H54 (cell line): ENCODE data around the gene EXOC4.
A peak's percentile ranks its signal among the peaks of the same experiment; 100 is the strongest.
"Not testable (repeated sequence)": the region's sequence is repeated elsewhere in the genome, so short reads cannot be mapped to it uniquely, and the experiment has no call there.

ENCODE experiments used
- DNase-seq: peaks from one replicate; pipeline ENCODE4 v3.0.0; 2011; ENCODE audit warnings: low spot score, mixed read lengths; ENCODE audit not compliant: insufficient read length
- FAIRE-seq: peaks from 3 replicates; lab custom pipeline; 2011; peaks lifted over from hg19 to GRCh38; lab: Jason Lieb, UNC
- POLR2A ChIP-seq: IDR thresholded peaks from 2 replicates; pipeline ENCODE4 v1.6.1; 2011; ENCODE audit warnings: low read depth, mild to moderate bottlenecking, low read length

EXOC4 gene

DNA sequence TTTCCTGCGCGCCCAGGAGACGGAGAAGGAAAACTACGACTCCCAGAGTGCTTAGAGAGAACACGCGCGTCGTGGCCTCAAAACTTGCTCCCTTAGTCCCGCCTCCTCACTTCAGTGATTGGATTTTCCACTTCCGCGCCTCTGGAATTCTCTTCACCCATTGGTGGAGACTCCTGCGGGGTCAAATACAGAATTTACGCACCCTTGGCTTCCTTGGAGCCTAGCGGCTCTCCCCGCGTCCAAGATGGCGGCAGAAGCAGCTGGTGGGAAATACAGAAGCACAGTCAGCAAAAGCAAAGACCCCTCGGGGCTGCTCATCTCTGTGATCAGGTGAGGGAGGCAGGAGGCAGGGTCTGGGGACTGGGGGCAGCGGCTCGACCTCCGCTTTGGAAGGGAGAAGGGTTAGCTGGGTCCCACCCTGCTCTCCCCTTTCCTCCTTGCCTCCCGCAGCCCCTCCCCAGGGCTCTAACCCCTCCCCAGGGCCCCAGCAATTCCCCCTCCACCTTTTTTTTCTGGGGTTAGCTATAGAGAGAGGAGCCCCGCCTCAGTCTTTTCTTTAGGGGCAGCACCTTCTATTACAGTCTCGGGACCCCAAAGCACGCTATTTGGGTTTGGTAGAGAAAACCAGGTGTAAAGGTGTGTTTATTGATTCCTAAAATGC lies at the start of gene EXOC4:
TSS of gene EXOC4 (plus strand) at position 221 of the 661 bp plus-strand sequence.
- DNase-seq (peak; percentile 75), FAIRE-seq (peak; percentile 99)
- peak; percentile 75 for TF ChIP-seq POLR2A

GRCh38 chr7:133203490-133203889 lies 49.4 kb upstream of the EXOC4 start:
- DNase-seq (no peak), FAIRE-seq (no peak)
- no peak for TF ChIP-seq POLR2A

- no peak for TF ChIP-seq POLR2A
- FAIRE-seq (no peak), DNase-seq (no peak)
Measured at GRCh38 chr7:133207687-133208086, 45.2 kb upstream of the EXOC4 start.

DNA sequence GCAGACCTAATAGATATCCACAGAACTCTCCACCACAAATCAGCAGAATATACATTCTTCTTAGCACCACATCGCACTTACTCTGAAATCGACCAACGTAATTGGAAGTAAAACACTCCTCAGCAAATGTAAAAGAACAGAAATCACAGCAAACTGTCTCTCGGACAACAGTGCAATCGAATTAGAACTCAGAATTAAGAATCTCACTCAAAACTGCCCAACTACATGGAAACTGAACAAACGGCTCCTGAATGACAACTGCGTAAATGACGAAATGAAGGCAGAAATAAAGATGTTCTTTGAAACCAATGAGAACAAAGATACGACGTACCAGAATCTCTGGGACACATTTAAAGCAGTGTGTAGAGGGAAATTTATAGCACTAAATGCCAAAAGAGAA lies 42.1 kb upstream of the EXOC4 start:
- FAIRE-seq, DNase-seq: not testable (repeated sequence)

DNA sequence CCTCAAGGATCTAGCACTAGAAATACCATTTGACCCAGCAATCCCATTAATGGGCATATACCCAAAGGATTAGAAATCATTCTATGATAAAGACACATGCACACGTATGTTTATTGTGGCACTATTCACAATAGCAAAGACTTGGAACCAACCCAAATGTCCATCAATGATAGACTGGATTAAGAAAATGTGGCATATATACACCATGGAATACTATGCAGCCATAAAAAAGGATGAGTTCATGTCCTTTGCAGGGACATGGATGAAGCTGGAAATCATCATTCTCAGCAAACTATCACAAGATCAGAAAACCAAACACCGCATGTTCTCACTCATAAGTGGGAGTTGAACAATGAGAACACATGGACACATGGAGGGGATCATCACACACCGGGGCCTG lies 39.1 kb upstream of the EXOC4 start:
- DNase-seq, FAIRE-seq: not testable (repeated sequence)

- TF ChIP-seq POLR2A: no peak
- no peak for DNase-seq
- FAIRE-seq: no peak
Measured at GRCh38 chr7:133217773-133218172, 35.1 kb upstream of the EXOC4 start.

GRCh38 chr7:133230591-133231194 lies 22.2 kb upstream of the EXOC4 start:
- no peak for FAIRE-seq

GRCh38 chr7:133233142-133233541 lies 19.7 kb upstream of the EXOC4 start:
- FAIRE-seq: no peak
- TF ChIP-seq POLR2A: no peak
- no peak for DNase-seq

More at GRCh38 chr7:133230591-133231194, 22.2 kb upstream of the EXOC4 start:
- peak; percentile 23 for DNase-seq
- no peak for TF ChIP-seq POLR2A

- FAIRE-seq: no peak
- DNase-seq: no peak
- no peak for TF ChIP-seq POLR2A
Measured at GRCh38 chr7:133234961-133235875, 17.7 kb upstream of the EXOC4 start.

- no peak for TF ChIP-seq POLR2A
- DNase-seq (no peak), FAIRE-seq (no peak)
Measured at GRCh38 chr7:133237545-133237944, 15.3 kb upstream of the EXOC4 start.

DNA sequence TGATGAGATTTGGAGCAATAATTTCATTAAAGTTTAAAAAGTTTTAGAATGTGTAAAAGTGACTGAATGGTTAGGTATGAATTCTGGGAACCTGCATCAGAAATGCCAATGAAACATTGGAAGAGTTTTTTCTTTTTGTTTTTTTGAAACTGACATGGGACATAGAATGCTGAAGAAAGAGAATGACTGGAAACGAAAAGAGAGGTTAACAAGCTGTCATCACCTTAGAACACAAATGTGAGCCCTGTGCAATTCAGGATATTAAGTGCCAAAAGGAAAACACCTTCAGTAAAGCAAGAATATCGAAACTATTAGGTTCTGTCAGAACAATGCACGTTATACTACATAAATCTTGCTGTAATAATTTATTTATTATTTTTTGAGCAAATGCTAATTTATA lies 12.6 kb upstream of the EXOC4 start:
- TF ChIP-seq POLR2A: no peak
- FAIRE-seq (no peak), DNase-seq (no peak)

GRCh38 chr7:133246558-133246957 lies 6.3 kb upstream of the EXOC4 start:
- FAIRE-seq (no peak), DNase-seq (no peak)
- no peak for TF ChIP-seq POLR2A

DNA sequence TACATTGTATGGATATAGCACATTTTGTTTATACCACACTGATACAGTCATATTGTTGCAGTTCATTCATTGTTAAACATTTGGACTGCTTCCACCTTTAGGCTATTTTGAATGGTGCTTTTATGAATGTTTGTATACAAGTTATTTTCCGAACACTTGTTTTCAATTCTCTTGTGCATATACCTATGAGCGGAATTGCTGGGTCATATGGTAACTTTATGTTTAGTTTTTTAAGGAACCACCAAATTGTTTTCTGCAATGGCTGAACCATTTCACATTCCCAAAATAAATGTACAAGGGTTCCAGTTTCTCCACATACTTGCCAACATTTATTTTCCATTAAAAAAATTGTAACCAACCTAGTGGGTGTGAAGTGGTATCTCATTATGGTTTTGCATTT lies 4.0 kb upstream of the EXOC4 start:
- no peak for FAIRE-seq
- DNase-seq: no peak
- no peak for TF ChIP-seq POLR2A

GRCh38 chr7:133252506-133252857 lies 396 bp upstream of the EXOC4 start:
- no peak for TF ChIP-seq POLR2A
- DNase-seq (no peak), FAIRE-seq (no peak)

GRCh38 chr7:133253519-133253875 lies 619 bp downstream of the EXOC4 start:
- FAIRE-seq: no peak
- no peak for DNase-seq
- TF ChIP-seq POLR2A: no peak
